ENCODE data around the gene LTBP3.
A peak's percentile ranks its signal among the peaks of the same experiment; 100 is the strongest.

The LTBP3 gene

GRCh38 chr11:65503368-65503948 is 54.7 kb downstream of the LTBP3 start:
- Histone ChIP-seq H3K36me3 (ENCODE audit: control insufficient read depth in 2 of 2, insufficient read depth in 2 of 2, low read length in 2 of 2) (peaks cover 49 to 63% of the 10 kb centered on the region in 2 donors), H3K4me1 (ENCODE audit: control insufficient read depth, insufficient read depth, low read length) (peaks cover 27% of the 10 kb centered on the region)

GRCh38 chr11:65502555-65503367 is 55.4 kb downstream of the LTBP3 start:
- Histone ChIP-seq H3K27ac (ENCODE audit: low read length) (peak overlapping the region; percentile 100), H3K27me3 (ENCODE audit: control insufficient read depth in 1 of 2, insufficient read depth in 2 of 2, low read length in 2 of 2) (no peaks in the 10 kb centered on the region), H3K36me3 (ENCODE audit: control insufficient read depth in 2 of 2, insufficient read depth in 2 of 2, low read length in 2 of 2) (peaks cover 49 to 63% of the 10 kb centered on the region in 2 donors), H3K9me3 (ENCODE audit: control insufficient read depth in 2 of 2, low read length in 2 of 2) (no peaks in the 10 kb centered on the region), H3K4me1 (ENCODE audit: control insufficient read depth, insufficient read depth, low read length) (peaks cover 33% of the 10 kb centered on the region), H3K4me3 (ENCODE audit: low read length in 2 of 2) (peak overlapping the region; percentile 91 to 97), H3K9ac (ENCODE audit: low read length in 2 of 2) (peak overlapping the region; percentile 98 to 99)

More at GRCh38 chr11:65503368-65503948, 54.7 kb downstream of the LTBP3 start:
- Histone ChIP-seq H3K4me3 (ENCODE audit: low read length in 2 of 2) (peak overlapping the region; percentile 91 to 97), H3K27ac (ENCODE audit: low read length) (peak overlapping the region; percentile 100), H3K9me3 (ENCODE audit: control insufficient read depth in 2 of 2, low read length in 2 of 2) (no peaks in the 10 kb centered on the region), H3K9ac (ENCODE audit: low read length in 2 of 2) (peak overlapping the region; percentile 98 to 99), H3K27me3 (ENCODE audit: control insufficient read depth in 1 of 2, insufficient read depth in 2 of 2, low read length in 2 of 2) (no peaks in the 10 kb centered on the region)

DNA sequence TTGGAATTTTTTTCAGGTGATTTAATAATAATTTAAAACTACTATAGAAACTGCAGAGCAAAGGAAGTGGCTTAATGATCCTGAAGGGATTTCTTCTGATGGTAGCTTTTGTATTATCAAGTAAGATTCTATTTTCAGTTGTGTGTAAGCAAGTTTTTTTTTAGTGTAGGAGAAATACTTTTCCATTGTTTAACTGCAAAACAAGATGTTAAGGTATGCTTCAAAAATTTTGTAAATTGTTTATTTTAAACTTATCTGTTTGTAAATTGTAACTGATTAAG is 55.9 kb downstream of the LTBP3 start:
- Histone ChIP-seq H3K4me1 (ENCODE audit: control insufficient read depth, insufficient read depth, low read length) (peaks cover 33% of the 10 kb centered on the region), H3K36me3 (ENCODE audit: control insufficient read depth in 2 of 2, insufficient read depth in 2 of 2, low read length in 2 of 2) (peaks cover 49 to 63% of the 10 kb centered on the region in 2 donors), H3K4me3 (ENCODE audit: low read length in 2 of 2) (peak overlapping the region; percentile 91 to 97), H3K27me3 (ENCODE audit: control insufficient read depth in 1 of 2, insufficient read depth in 2 of 2, low read length in 2 of 2) (no peaks in the 10 kb centered on the region), H3K9me3 (ENCODE audit: control insufficient read depth in 2 of 2, low read length in 2 of 2) (no peaks in the 10 kb centered on the region), H3K27ac (ENCODE audit: low read length) (peak overlapping the region; percentile 100), H3K9ac (ENCODE audit: low read length in 2 of 2) (peak overlapping the region; percentile 98 to 99)

- H3K36me3 ChIP-seq (ENCODE audit: control insufficient read depth in 2 of 2, insufficient read depth in 2 of 2, low read length in 2 of 2), result peaks cover 49 to 63% of the 10 kb centered on the region in 2 donors
- peak overlapping the region; percentile 98 to 99 for H3K9ac ChIP-seq (ENCODE audit: low read length in 2 of 2)
- no peaks in the 10 kb centered on the region for H3K9me3 ChIP-seq (ENCODE audit: control insufficient read depth in 2 of 2, low read length in 2 of 2)
- H3K4me3 ChIP-seq (ENCODE audit: low read length in 2 of 2), result peak overlapping the region; percentile 91 to 97
- no peaks in the 10 kb centered on the region for H3K27me3 ChIP-seq (ENCODE audit: control insufficient read depth in 1 of 2, insufficient read depth in 2 of 2, low read length in 2 of 2)
- H3K4me1 ChIP-seq (ENCODE audit: control insufficient read depth, insufficient read depth, low read length), result peaks cover 33% of the 10 kb centered on the region
- peak overlapping the region; percentile 100 for H3K27ac ChIP-seq (ENCODE audit: low read length)
These were observed 56.5 kb downstream of the LTBP3 start for GRCh38 chr11:65501472-65502273.

- Histone ChIP-seq H3K9ac (ENCODE audit: low read length in 2 of 2) (peak overlapping the region; percentile 98 to 99), H3K9me3 (ENCODE audit: control insufficient read depth in 2 of 2, low read length in 2 of 2) (no peaks in the 10 kb centered on the region), H3K4me3 (ENCODE audit: low read length in 2 of 2) (peak overlapping the region; percentile 91 to 97), H3K36me3 (ENCODE audit: control insufficient read depth in 2 of 2, insufficient read depth in 2 of 2, low read length in 2 of 2) (peaks cover 47 to 59% of the 10 kb centered on the region in 2 donors), H3K27ac (ENCODE audit: low read length) (peak overlapping the region; percentile 100), H3K27me3 (ENCODE audit: control insufficient read depth in 1 of 2, insufficient read depth in 2 of 2, low read length in 2 of 2) (no peaks in the 10 kb centered on the region), H3K4me1 (ENCODE audit: control insufficient read depth, insufficient read depth, low read length) (peaks cover 35% of the 10 kb centered on the region)
These were observed 57.0 kb downstream of the LTBP3 start for GRCh38 chr11:65501186-65501471.

- H3K9ac ChIP-seq (ENCODE audit: low read length in 2 of 2), result peak overlapping the region; percentile 98 to 99
These were observed 57.6 kb downstream of the LTBP3 start for GRCh38 chr11:65500387-65501185.

GRCh38 chr11:65499713-65500386 is 58.3 kb downstream of the LTBP3 start:
- H3K9me3 ChIP-seq (ENCODE audit: control insufficient read depth in 2 of 2, low read length in 2 of 2), result no peaks in the 10 kb centered on the region
- peak overlapping the region; percentile 100 for H3K27ac ChIP-seq (ENCODE audit: low read length)
- no peaks in the 10 kb centered on the region for H3K27me3 ChIP-seq (ENCODE audit: control insufficient read depth in 1 of 2, insufficient read depth in 2 of 2, low read length in 2 of 2)
- H3K4me3 ChIP-seq (ENCODE audit: low read length in 2 of 2), result peak overlapping the region; percentile 91 to 97
- H3K36me3 ChIP-seq (ENCODE audit: control insufficient read depth in 2 of 2, insufficient read depth in 2 of 2, low read length in 2 of 2), result peaks cover 35 to 47% of the 10 kb centered on the region in 2 donors
- peak overlapping the region; percentile 98 to 99 for H3K9ac ChIP-seq (ENCODE audit: low read length in 2 of 2)
- peaks cover 34% of the 10 kb centered on the region for H3K4me1 ChIP-seq (ENCODE audit: control insufficient read depth, insufficient read depth, low read length)

More at GRCh38 chr11:65500387-65501185, 57.6 kb downstream of the LTBP3 start:
- Histone ChIP-seq H3K27me3 (ENCODE audit: control insufficient read depth in 1 of 2, insufficient read depth in 2 of 2, low read length in 2 of 2) (no peaks in the 10 kb centered on the region), H3K27ac (ENCODE audit: low read length) (peak overlapping the region; percentile 100), H3K4me1 (ENCODE audit: control insufficient read depth, insufficient read depth, low read length) (peaks cover 37% of the 10 kb centered on the region), H3K36me3 (ENCODE audit: control insufficient read depth in 2 of 2, insufficient read depth in 2 of 2, low read length in 2 of 2) (peaks cover 42 to 54% of the 10 kb centered on the region in 2 donors), H3K9me3 (ENCODE audit: control insufficient read depth in 2 of 2, low read length in 2 of 2) (no peaks in the 10 kb centered on the region), H3K4me3 (ENCODE audit: low read length in 2 of 2) (peak overlapping the region; percentile 91 to 97)

GRCh38 chr11:65498977-65499712 is 59.0 kb downstream of the LTBP3 start, which contains the start of gene MALAT1:
MALAT1 (plus strand) TSS chr11:65499045.
- Histone ChIP-seq H3K4me1 (ENCODE audit: control insufficient read depth, insufficient read depth, low read length) (peaks cover 35% of the 10 kb centered on the region), H3K27ac (ENCODE audit: low read length) (peak within 1 kb of the TSS; percentile 100), H3K4me3 (ENCODE audit: low read length in 2 of 2) (peak within 1 kb of the TSS; percentile 91 to 97), H3K27me3 (ENCODE audit: control insufficient read depth in 1 of 2, insufficient read depth in 2 of 2, low read length in 2 of 2) (no peaks in the 10 kb centered on the region), H3K36me3 (ENCODE audit: control insufficient read depth in 2 of 2, insufficient read depth in 2 of 2, low read length in 2 of 2) (peaks cover 28 to 40% of the 10 kb centered on the region in 2 donors), H3K9me3 (ENCODE audit: control insufficient read depth in 2 of 2, low read length in 2 of 2) (no peaks in the 10 kb centered on the region), H3K9ac (ENCODE audit: low read length in 2 of 2) (peak within 1 kb of the TSS; percentile 98 to 99)

GRCh38 chr11:65498727-65498976 is 59.5 kb downstream of the LTBP3 start:
- Histone ChIP-seq H3K27me3 (ENCODE audit: control insufficient read depth in 1 of 2, insufficient read depth in 2 of 2, low read length in 2 of 2) (no peaks in the 10 kb centered on the region), H3K4me1 (ENCODE audit: control insufficient read depth, insufficient read depth, low read length) (peaks cover 40% of the 10 kb centered on the region), H3K4me3 (ENCODE audit: low read length in 2 of 2) (peak overlapping the region; percentile 91 to 97), H3K27ac (ENCODE audit: low read length) (peak overlapping the region; percentile 100), H3K36me3 (ENCODE audit: control insufficient read depth in 2 of 2, insufficient read depth in 2 of 2, low read length in 2 of 2) (peaks cover 23 to 35% of the 10 kb centered on the region in 2 donors), H3K9ac (ENCODE audit: low read length in 2 of 2) (peak overlapping the region; percentile 98 to 99), H3K9me3 (ENCODE audit: control insufficient read depth in 2 of 2, low read length in 2 of 2) (no peaks in the 10 kb centered on the region)

All from stomach smooth muscle (tissue), 2 donors.